ENCODE measurements around the gene SUSD3. TPM values are rescaled to one million over a fixed set of nuclear protein-coding genes. Genes with fewer than 3 reads are reported as not detected.
A peak's percentile ranks its signal among the peaks of the same experiment; 100 is the strongest.

The SUSD3 gene
- total and polyA plus RNA-seq, 10 of the 15 experiments (the other 5 are each of a cell fraction or from before 2014, with no cell fraction given): 2.5 to 92.0 (median 31.1) TPM

GRCh38 chr9:93134015-93134739, 75.7 kb downstream of the SUSD3 start, which contains the start of gene NINJ1 (continued):
- no peak for TF ChIP-seq ZNF24 (IDR thresholded peaks at IDR 0.05)
- TF ChIP-seq IRF5 (IDR thresholded peaks at IDR 0.05; ENCODE audit: borderline replicate concordance): peak; percentile 42; the same call in 1 of the 2 replicates
- TF ChIP-seq ZNF207 (IDR thresholded peaks at IDR 0.05; ENCODE audit: borderline replicate concordance): 0 out of 2 replicates have a peak, but pooled peaks have one; percentile 44
- TF ChIP-seq ZBTB33 (IDR thresholded peaks at IDR 0.05): no peak
- TF ChIP-seq TCF12 (IDR thresholded peaks at IDR 0.05; ENCODE audit: low read depth, low read length): peak; percentile 64; the same call in 1 of the 2 replicates
- no peak for TF ChIP-seq YBX1 (IDR thresholded peaks at IDR 0.05)
- no peak for TF ChIP-seq ATF3 (IDR thresholded peaks at IDR 0.05; ENCODE audit: borderline replicate concordance, extremely low read depth, low read depth, low read length)
- peak; percentile 68; the same call in 1 of the 2 replicates for TF ChIP-seq NKRF (conservative IDR thresholded peaks at IDR 0.05)
- TF ChIP-seq SIN3A (IDR thresholded peaks at IDR 0.05; ENCODE audit: low read depth, low read length): peak; percentile 56
- no peak for TF ChIP-seq CHD4 (IDR thresholded peaks at IDR 0.05)
- TF ChIP-seq NR2C2 (IDR thresholded peaks at IDR 0.05; ENCODE audit: borderline replicate concordance, control insufficient read depth, insufficient read length, low read depth): no peak
- TF ChIP-seq ZNF622 (IDR thresholded peaks at IDR 0.05): no peak

Other genes with a start within 250 kb of the SUSD3 start
- 5.4 and 6.0 TPM in 2 replicates for gene ZNF484, start 180.7 kb upstream of the SUSD3 start, total RNA-seq (2014; rRNA removed)
- 7.8 TPM in 2 replicates for gene ZNF484, start 180.7 kb upstream of the SUSD3 start, total RNA-seq (2014; rRNA removed; fragmentation: Illumina TruSeq; extraction: Trizol)
- gene ZNF484, start 180.7 kb upstream of the SUSD3 start, total RNA-seq (2021): 3.5 and 4.1 TPM in 2 replicates
- gene ZNF484, start 180.7 kb upstream of the SUSD3 start, polyA plus RNA-seq (2011; rRNA removed): 5.0 and 7.2 TPM in 2 replicates
- 3.7 and 4.3 TPM in 2 replicates for gene ZNF484, start 180.7 kb upstream of the SUSD3 start, polyA plus RNA-seq (2014; fragmentation: Illumina TruSeq; extraction: Trizol)
- gene ZNF484, start 180.7 kb upstream of the SUSD3 start, polyA plus RNA-seq (2014; fragmentation: Nextera tagmentation; extraction: Ambion mirVana): 1 to 10 TPM in 1 of 2 experiments, under 1 TPM in 1; 0.95 to 1.4 TPM
- gene ZNF484, start 180.7 kb upstream of the SUSD3 start, polyA plus RNA-seq (2014; rRNA removed): 1.9 and 2.1 TPM in 2 replicates
- 1 to 10 TPM; 2.8 to 2.9 TPM for gene ZNF484, start 180.7 kb upstream of the SUSD3 start, polyA plus RNA-seq (2016; fragmentation: Nextera tagmentation; extraction: Ambion mirVana)
- gene FGD3, start 111.2 kb upstream of the SUSD3 start, total RNA-seq (2014; rRNA removed): 12.4 and 13.5 TPM in 2 replicates
- gene FGD3, start 111.2 kb upstream of the SUSD3 start, total RNA-seq (2014; rRNA removed; fragmentation: Illumina TruSeq; extraction: Trizol): 6.6 and 6.9 TPM in 2 replicates
- 13.2 and 14.4 TPM in 2 replicates for gene FGD3, start 111.2 kb upstream of the SUSD3 start, total RNA-seq (2021)
- 9.0 and 18.1 TPM in 2 replicates for gene FGD3, start 111.2 kb upstream of the SUSD3 start, polyA plus RNA-seq (2011; rRNA removed)
- gene FGD3, start 111.2 kb upstream of the SUSD3 start, polyA plus RNA-seq (2014; fragmentation: Illumina TruSeq; extraction: Trizol): 2.9 and 6.3 TPM in 2 replicates
- 1 to 10 TPM in 1 of 2 experiments, under 1 TPM in 1; 0.26 to 1.2 TPM for gene FGD3, start 111.2 kb upstream of the SUSD3 start, polyA plus RNA-seq (2014; fragmentation: Nextera tagmentation; extraction: Ambion mirVana)
- 13.2 and 14.0 TPM in 2 replicates for gene FGD3, start 111.2 kb upstream of the SUSD3 start, polyA plus RNA-seq (2014; rRNA removed)
- gene FGD3, start 111.2 kb upstream of the SUSD3 start, polyA plus RNA-seq (2016; fragmentation: Nextera tagmentation; extraction: Ambion mirVana): 10 to 100 TPM; 12.4 to 12.8 TPM
- gene CARD19, start 37.5 kb downstream of the SUSD3 start, total RNA-seq (2014; rRNA removed): 40.8 and 41.6 TPM in 2 replicates
- gene CARD19, start 37.5 kb downstream of the SUSD3 start, total RNA-seq (2014; rRNA removed; fragmentation: Illumina TruSeq; extraction: Trizol): 12.0 and 13.3 TPM in 2 replicates
- gene CARD19, start 37.5 kb downstream of the SUSD3 start, total RNA-seq (2021): 21.6 and 21.8 TPM in 2 replicates
- 8.6 and 18.3 TPM in 2 replicates for gene CARD19, start 37.5 kb downstream of the SUSD3 start, polyA plus RNA-seq (2011; rRNA removed)
- gene CARD19, start 37.5 kb downstream of the SUSD3 start, polyA plus RNA-seq (2014; fragmentation: Illumina TruSeq; extraction: Trizol): 0.49 and 6.3 TPM in 2 replicates
- gene CARD19, start 37.5 kb downstream of the SUSD3 start, polyA plus RNA-seq (2014; fragmentation: Nextera tagmentation; extraction: Ambion mirVana): 1 to 10 TPM in 1 of 2 experiments, under 1 TPM in 1; 0.61 to 3.3 TPM
- gene CARD19, start 37.5 kb downstream of the SUSD3 start, polyA plus RNA-seq (2014; rRNA removed): 38.8 and 44.1 TPM in 2 replicates
- 10 to 100 TPM; 23.3 to 27.7 TPM for gene CARD19, start 37.5 kb downstream of the SUSD3 start, polyA plus RNA-seq (2016; fragmentation: Nextera tagmentation; extraction: Ambion mirVana)
- gene NINJ1, start 75.5 kb downstream of the SUSD3 start, total RNA-seq (2014; rRNA removed): 18.6 and 23.0 TPM in 2 replicates
- 8.0 TPM in 2 replicates for gene NINJ1, start 75.5 kb downstream of the SUSD3 start, total RNA-seq (2014; rRNA removed; fragmentation: Illumina TruSeq; extraction: Trizol)
- gene NINJ1, start 75.5 kb downstream of the SUSD3 start, total RNA-seq (2021): 15.1 and 16.6 TPM in 2 replicates
- 12.7 and 33.5 TPM in 2 replicates for gene NINJ1, start 75.5 kb downstream of the SUSD3 start, polyA plus RNA-seq (2011; rRNA removed)
- 2.5 and 8.7 TPM in 2 replicates for gene NINJ1, start 75.5 kb downstream of the SUSD3 start, polyA plus RNA-seq (2014; fragmentation: Illumina TruSeq; extraction: Trizol)
- 1 to 10 TPM in 1 of 2 experiments, under 1 TPM in 1; 0.64 to 2.5 TPM for gene NINJ1, start 75.5 kb downstream of the SUSD3 start, polyA plus RNA-seq (2014; fragmentation: Nextera tagmentation; extraction: Ambion mirVana)
- 23.7 and 27.5 TPM in 2 replicates for gene NINJ1, start 75.5 kb downstream of the SUSD3 start, polyA plus RNA-seq (2014; rRNA removed)
- 10 to 100 TPM; 19.1 to 19.3 TPM for gene NINJ1, start 75.5 kb downstream of the SUSD3 start, polyA plus RNA-seq (2016; fragmentation: Nextera tagmentation; extraction: Ambion mirVana)
- not detected in 2 replicates for gene WNK2, start 125.4 kb downstream of the SUSD3 start, total RNA-seq (2014; rRNA removed)
- not detected in 2 replicates for gene WNK2, start 125.4 kb downstream of the SUSD3 start, total RNA-seq (2014; rRNA removed; fragmentation: Illumina TruSeq; extraction: Trizol)
- 0.08 and 0.15 TPM in 2 replicates for gene WNK2, start 125.4 kb downstream of the SUSD3 start, total RNA-seq (2021)
- not detected in 2 replicates for gene WNK2, start 125.4 kb downstream of the SUSD3 start, polyA plus RNA-seq (2011; rRNA removed)
- gene WNK2, start 125.4 kb downstream of the SUSD3 start, polyA plus RNA-seq (2014; fragmentation: Illumina TruSeq; extraction: Trizol): not detected in 2 replicates
- gene WNK2, start 125.4 kb downstream of the SUSD3 start, polyA plus RNA-seq (2014; fragmentation: Nextera tagmentation; extraction: Ambion mirVana): not detected
- not detected in 2 replicates for gene WNK2, start 125.4 kb downstream of the SUSD3 start, polyA plus RNA-seq (2014; rRNA removed)
- not detected for gene WNK2, start 125.4 kb downstream of the SUSD3 start, polyA plus RNA-seq (2016; fragmentation: Nextera tagmentation; extraction: Ambion mirVana)